ENCODE data around the gene CD320. TPM values are rescaled to one million over a fixed set of nuclear protein-coding genes. Genes with fewer than 3 reads are reported as not detected.

CD320 gene
- polyA plus RNA-seq, 1 experiment = 40.4 TPM

DNA sequence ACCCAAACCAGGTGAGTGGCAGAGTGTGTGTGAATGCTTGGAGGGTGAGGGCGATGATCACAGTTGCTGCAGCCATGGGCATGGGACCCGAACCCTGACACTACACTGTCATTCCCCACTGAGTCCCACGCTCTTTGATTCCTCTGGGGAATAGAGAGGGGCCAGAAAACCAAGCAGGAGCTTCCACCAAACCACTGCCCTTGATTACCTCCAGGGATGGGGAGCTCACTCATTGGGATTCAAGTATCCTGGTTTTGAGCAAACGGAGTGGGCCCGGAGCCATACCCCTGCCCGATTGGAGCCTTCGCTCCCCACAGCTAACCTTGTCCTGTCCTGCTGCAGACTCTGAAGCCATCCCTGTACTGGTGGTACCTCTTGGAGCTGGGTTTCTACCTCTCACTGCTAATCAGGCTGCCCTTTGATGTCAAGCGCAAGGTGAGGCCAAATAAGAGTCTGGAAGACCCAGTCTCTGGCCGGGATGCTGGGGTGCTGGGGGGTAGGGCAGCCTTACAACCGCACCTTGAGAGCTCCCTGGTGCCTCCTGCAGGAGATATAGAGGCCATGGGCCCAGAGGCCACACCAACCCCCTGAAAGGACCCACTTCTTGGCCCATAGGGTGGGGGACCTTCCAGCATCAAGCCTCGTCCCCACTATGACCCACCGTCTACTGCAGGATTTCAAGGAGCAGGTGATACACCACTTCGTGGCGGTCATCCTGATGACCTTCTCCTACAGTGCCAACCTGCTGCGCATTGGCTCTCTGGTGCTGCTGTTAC is 51.7 kb downstream of the CD320 start:
- TF ChIP-seq, protein P1, sequence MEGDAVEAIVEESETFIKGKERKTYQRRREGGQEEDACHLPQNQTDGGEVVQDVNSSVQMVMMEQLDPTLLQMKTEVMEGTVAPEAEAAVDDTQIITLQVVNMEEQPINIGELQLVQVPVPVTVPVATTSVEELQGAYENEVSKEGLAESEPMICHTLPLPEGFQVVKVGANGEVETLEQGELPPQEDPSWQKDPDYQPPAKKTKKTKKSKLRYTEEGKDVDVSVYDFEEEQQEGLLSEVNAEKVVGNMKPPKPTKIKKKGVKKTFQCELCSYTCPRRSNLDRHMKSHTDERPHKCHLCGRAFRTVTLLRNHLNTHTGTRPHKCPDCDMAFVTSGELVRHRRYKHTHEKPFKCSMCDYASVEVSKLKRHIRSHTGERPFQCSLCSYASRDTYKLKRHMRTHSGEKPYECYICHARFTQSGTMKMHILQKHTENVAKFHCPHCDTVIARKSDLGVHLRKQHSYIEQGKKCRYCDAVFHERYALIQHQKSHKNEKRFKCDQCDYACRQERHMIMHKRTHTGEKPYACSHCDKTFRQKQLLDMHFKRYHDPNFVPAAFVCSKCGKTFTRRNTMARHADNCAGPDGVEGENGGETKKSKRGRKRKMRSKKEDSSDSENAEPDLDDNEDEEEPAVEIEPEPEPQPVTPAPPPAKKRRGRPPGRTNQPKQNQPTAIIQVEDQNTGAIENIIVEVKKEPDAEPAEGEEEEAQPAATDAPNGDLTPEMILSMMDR (IDR thresholded peaks at IDR 0.05; ENCODE audit: insufficient read depth, low read depth, low read length) = no peak
- CTCF ChIA-PET = interaction anchor here (1.0 to 7.5 kb wide), 3 partner anchors 9 to 312 kb away, joined by 3 to 57 read pairs (median 4); partner anchors contain the start of gene TIMM44
- DNase-seq (ENCODE audit: low read depth) = no peak

DNA sequence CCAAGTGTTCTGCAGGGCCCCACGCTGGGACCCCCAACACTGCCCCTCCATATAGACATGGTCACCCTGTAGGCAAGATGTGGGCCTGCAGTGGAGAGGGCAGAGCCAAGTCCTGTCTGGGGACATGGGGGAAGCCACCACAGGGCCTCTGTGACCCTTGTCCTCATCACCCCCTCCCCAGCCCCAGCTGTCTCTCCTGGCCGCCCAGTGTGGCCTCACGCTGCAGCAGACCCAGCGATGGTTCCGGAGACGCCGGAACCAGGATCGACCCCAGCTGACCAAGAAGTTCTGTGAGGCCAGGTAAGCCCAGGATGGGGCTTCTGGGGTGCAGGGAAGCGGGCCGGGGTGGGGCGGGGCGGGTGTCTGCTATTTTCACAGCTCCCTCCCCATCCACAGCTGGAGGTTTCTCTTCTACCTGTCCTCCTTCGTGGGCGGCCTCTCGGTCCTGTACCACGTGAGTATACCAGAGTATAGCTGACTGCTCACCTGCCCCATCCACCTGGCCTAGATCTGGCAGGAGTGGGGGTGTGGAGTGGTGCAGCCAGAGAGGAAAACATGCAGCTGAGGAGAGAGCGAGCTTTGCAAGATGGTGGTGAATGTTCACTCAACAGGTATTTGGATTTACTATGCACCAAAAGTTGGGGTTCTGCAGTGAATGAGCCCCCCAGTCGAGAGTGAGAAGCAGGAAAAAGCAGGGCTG is 52.6 kb downstream of the CD320 start:
- ChIA-PET CTCF (interaction anchor here (1.0 to 7.5 kb wide), 5 partner anchors 10 to 311 kb away, joined by 3 to 57 read pairs (median 4); partner anchors contain the start of gene TIMM44), POLR2A (no interaction called here)
- Histone ChIP-seq H3K4me3 (ENCODE audit: low read depth, low read length) (no peak overlapping the region), H3K36me3 (ENCODE audit: control insufficient read depth, insufficient read depth, low read length) (no peaks in the 10 kb centered on the region; the same call in 1 of the 2 replicates), H3K27me3 (ENCODE audit: control insufficient read depth, insufficient read depth, low read length) (no peaks in the 10 kb centered on the region)
- TF ChIP-seq, protein P1 (IDR thresholded peaks at IDR 0.05; ENCODE audit: insufficient read depth, low read depth, low read length) = no peak
- DNase-seq (ENCODE audit: low read depth) = no peak

More for the DNA sequence above, 51.7 kb downstream of the CD320 start:
- Histone ChIP-seq H3K27me3 (ENCODE audit: control insufficient read depth, insufficient read depth, low read length) (no peaks in the 10 kb centered on the region), H3K36me3 (ENCODE audit: control insufficient read depth, insufficient read depth, low read length) (no peaks in the 10 kb centered on the region; the same call in 1 of the 2 replicates), H3K4me3 (ENCODE audit: low read depth, low read length) (no peak overlapping the region)
- POLR2A ChIA-PET = interaction anchor here (0.6 kb wide), 1 partner anchor 313 kb away, joined by 3 read pairs; no protein-coding TSS in a partner anchor

DNA sequence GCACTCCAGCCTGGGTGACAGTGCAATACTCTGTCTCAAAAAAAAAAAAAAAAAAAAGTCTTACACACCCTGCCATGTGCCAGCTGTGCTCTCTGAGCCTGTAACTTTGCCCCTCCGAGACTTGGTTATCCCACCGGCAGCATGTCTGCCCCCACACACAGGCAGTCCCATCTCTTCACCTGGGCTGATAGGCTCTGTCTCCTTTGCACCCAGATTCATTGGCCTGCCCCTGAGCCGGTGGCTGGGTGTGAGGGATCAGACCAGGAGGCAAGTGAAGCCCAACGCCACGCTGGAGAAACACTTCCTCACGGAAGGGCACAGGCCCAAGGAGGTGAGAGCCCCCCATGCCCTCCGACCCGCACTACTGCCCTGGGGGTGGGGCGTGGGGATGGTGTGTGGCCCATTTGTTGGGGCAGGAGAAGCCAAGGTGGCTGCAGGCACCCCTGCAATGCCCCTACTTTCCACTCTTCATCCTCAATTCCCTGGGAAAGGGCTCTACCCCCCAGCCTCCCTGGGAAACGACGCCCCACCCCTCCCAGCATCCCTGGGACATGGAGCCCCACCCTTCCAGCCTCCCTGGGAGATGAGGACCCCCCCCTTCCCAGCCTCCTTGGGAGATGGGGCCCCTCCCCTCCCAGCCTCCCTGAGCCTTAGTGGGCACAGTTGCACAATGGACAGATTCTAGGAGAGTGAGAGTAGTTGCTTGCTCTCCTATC is 53.7 kb downstream of the CD320 start:
- no peaks in the 10 kb centered on the region for H3K27me3 ChIP-seq (ENCODE audit: control insufficient read depth, insufficient read depth, low read length)
- TF ChIP-seq, protein P1 (IDR thresholded peaks at IDR 0.05; ENCODE audit: insufficient read depth, low read depth, low read length) = no peak
- POLR2A ChIA-PET = no interaction called here
- H3K36me3 ChIP-seq (ENCODE audit: control insufficient read depth, insufficient read depth, low read length) = no peaks in the 10 kb centered on the region; the same call in 1 of the 2 replicates
- H3K4me3 ChIP-seq (ENCODE audit: low read depth, low read length) = no peak overlapping the region
- CTCF ChIA-PET = interaction anchor here (1.2 to 7.5 kb wide), 5 partner anchors 14 to 310 kb away, joined by 4 to 57 read pairs (median 5); partner anchors contain the start of gene TIMM44
- DNase-seq (ENCODE audit: low read depth) = no peak

DNA sequence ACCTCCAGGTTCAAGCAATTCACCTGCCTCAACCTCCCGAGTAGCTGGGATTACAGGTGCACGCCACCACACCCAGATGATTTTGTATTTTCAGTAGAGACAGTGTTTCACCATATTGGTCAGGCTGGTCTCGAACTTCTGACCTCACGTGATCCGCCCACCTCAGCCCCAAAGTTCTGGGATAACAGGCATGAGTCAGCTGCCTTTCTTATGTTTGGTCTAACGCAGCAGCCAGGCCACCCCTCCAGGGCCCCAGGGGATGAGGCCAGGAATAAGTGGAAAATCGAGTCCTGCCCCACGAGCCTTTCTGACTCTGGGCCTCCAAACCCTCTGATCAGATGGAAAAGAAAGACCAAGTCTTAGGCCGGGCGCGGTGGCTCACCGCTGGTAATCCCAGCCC is 54.5 kb downstream of the CD320 start:
- H3K4me3 ChIP-seq (ENCODE audit: low read depth, low read length) = no peak overlapping the region
- ChIA-PET POLR2A (no interaction called here), CTCF (interaction anchor here (0.6 to 7.5 kb wide), 10 partner anchors 10 to 330 kb away, joined by 3 to 57 read pairs (median 4); partner anchors contain the start of gene TIMM44)
- TF ChIP-seq, protein P1 (IDR thresholded peaks at IDR 0.05; ENCODE audit: insufficient read depth, low read depth, low read length) = no peak
- no peak for DNase-seq (ENCODE audit: low read depth)
- H3K36me3 ChIP-seq (ENCODE audit: control insufficient read depth, insufficient read depth, low read length) = no peaks in the 10 kb centered on the region; the same call in 1 of the 2 replicates
- no peaks in the 10 kb centered on the region for H3K27me3 ChIP-seq (ENCODE audit: control insufficient read depth, insufficient read depth, low read length)
